SW480 (cell line): ENCODE measurements around the gene TOB1.

Source experiments
- DNase-seq: peaks from one replicate; pipeline ENCODE4 v3.0.0-alpha.2; 2016; ENCODE audit warnings: low spot score

The TOB1 gene

DNA sequence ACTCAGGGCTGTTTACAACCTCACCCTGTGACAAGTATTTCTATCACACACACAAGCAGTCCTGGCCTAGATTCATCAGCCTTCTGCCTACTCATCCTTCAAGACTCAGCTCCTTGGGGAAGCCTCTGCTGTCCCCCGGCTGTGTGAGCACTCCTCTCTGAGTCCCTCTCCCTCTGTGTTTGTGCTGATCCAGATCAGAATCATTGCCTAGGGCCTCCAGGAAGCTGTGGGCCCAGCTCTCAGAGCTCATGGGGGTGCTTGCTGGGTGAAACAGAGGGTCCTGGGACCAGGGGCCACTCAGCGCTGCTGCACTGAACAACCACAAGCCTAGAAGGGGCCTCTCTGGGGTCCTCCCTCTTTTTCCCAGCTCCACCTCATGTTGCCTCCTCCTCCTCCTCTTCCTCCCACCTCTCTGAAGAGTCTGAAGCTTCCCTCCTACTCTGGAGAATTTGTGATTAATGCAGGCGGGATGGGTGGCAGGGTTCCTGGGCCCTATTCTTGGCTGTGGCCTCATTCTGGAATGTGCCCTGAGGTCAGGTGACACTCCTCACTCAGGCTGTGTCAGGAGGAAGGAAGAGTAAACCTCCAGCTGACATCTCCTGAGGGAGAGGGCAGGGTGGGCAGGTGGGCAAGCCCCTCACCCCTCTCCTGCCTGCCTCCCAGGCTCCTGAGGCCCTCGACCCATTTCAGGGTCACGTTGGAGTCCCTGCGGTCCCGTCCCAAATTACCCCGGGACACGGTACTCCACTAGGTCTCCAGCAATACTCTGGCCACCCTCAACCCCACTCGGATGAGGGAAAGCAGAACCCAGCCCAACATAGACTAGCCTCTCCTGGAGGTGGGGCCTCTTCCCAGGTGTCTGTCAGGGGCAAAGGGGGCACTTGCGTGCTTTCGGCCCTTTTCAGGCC, 20.7 kb downstream of the TOB1 start:
- peak; percentile 31 for DNase-seq

DNA sequence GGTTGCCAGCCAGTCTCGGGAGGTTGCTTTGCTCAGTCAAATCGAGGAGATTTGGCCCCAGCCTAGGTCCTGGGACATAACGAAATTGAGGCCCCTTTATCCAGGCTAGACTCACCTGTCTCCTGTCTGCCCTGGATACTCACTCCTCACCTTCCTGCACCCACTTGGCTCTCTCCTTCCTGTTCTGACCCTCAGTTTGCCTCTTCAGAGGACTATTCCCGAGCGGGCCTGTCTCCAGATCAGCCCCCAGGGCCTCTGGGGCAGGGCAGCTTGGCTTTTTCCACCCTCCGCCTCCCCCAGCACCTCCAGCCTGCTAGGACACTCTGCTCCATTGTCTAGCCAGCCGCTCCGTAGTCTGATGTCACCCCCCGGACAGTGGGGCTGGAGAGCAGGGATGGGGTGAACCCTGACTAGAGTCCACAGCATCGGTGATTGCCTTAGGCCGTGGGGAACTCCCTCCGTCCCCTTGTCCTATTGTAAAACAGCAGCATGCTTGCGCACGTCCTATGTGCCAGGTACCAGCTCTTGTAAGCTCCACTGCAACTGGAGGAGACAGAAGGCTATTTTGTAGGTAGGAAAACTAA, 21.9 kb downstream of the TOB1 start:
- DNase-seq: no peak

DNA sequence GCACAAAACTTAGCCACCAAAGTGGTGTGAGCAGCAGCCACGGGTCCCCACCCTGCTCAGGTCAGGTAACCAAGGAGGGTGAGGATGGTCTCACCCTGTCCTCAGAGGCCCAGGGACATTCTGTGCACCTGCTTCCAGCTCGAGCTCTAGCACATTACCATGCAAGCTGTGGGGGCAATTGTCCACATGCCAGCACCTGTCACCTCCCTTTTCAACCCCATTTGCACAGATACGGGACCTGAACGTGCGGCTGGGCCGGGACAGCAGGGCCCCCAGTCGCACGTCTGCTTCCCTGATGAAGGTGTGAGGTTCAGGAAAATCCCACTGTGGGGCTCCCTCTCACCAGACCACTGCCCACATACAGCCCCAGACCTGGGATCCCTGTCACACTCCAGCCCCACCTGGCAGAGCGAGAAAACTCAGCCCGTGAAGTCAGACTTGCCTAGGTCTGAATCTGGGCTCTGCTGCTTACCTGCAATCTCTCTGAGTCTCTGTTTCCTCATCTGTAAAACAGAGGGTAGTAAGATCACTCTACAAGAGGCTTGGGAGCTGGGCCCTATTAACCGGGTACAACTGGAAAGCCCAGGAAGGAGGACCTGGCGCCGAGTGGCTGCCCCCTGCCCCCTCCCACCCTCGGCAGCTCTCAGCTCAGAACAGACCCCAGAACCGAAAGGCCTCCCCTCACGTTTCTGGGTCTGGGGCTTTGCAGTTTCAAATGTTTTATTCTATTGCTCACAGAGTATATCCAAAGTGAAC, 22.8 kb downstream of the TOB1 start:
- DNase-seq: no peak

DNA sequence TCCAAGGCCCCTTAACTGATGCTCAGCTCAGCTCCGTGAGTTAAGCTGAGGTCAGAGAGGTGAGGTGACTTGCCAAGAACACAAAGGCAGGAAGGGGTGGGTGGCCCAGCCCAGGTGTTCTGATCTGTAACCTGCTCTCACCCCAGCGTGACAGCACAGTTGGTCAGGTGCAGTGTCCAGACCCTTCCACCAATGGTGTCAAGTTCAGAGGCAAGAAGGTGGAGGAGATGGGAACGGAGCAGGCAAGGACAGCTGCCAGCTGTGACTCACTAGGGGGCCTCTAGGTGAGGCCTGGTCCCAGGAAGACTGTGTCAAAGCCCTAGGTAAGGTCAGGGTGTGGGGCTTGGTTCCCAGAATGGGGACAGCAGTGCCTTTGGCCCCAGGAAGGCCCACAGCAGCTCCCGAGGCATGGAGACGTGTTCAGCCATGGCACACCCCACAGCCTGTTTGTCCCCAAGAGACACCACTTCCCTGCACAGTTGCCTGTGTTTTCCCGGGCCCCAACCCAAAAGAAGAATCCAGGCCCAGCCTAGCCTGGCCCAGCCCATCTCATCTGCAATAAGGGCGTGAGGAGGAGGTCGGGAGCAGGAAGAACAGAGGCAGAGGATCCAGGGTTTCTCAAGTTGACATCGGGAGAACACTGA, 23.5 kb downstream of the TOB1 start:
- DNase-seq: no peak

DNA sequence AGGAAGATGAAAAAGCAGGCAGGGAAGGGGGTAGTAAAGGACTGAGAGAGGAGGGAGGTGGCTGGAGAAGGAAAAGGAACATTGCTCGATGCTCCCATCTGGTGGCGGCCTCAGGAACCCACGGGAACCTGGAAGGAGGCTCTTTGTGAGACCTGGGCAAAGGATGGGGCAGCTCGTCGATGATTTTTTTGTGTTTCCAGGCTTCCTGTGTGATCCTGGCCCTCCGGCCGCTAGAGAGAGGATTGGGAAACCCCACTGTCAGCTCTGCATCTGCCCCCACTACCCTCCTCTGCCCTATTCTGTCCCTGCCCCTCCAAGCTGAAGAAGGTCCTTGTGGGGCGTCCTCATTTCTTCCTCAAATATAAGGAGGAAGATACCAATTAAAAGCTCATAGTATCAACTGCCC, 24.2 kb downstream of the TOB1 start:
- peak; percentile 70 for DNase-seq

DNA sequence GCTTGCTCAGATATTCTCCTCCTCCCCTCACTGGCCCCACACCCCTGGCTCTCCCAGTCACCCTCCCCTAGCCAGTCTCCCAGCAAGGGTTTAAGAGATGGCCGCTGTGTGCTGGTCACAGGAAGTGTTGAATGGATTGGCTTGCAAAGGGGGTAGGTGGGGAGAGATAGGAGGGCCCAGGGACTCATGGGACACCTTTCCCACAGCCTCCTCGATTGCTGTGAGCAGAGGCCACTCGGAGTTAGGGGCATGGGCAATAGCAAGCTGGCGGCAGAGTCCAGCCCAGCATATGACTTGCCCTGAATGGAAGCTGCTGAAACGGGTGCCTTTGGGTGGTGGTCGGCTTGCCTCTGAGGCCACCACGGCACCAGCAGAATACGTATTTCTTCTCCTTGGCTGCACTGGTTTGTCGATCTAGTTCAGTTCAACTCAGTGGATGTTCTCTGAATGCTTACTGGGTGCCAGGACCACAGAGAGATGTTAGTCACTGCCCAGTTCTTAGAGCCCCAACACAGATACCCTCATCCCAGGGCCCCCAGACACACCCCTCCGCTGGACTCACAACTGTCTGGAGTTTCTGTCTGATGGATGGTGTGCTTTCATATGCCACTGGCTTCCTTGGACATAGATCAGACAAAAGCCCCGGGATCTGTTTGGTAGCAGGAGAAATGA, 24.7 kb downstream of the TOB1 start:
- DNase-seq: no peak

DNA sequence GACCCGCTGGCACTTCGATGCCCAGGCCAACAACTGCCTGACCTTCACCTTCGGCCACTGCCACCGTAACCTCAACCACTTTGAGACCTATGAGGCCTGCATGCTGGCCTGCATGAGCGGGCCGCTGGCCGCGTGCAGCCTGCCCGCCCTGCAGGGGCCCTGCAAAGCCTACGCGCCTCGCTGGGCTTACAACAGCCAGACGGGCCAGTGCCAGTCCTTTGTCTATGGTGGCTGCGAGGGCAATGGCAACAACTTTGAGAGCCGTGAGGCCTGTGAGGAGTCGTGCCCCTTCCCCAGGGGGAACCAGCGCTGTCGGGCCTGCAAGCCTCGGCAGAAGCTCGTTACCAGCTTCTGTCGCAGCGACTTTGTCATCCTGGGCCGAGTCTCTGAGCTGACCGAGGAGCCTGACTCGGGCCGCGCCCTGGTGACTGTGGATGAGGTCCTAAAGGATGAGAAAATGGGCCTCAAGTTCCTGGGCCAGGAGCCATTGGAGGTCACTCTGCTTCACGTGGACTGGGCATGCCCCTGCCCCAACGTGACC, 25.8 kb downstream of the TOB1 start:
- DNase-seq: no peak

DNA sequence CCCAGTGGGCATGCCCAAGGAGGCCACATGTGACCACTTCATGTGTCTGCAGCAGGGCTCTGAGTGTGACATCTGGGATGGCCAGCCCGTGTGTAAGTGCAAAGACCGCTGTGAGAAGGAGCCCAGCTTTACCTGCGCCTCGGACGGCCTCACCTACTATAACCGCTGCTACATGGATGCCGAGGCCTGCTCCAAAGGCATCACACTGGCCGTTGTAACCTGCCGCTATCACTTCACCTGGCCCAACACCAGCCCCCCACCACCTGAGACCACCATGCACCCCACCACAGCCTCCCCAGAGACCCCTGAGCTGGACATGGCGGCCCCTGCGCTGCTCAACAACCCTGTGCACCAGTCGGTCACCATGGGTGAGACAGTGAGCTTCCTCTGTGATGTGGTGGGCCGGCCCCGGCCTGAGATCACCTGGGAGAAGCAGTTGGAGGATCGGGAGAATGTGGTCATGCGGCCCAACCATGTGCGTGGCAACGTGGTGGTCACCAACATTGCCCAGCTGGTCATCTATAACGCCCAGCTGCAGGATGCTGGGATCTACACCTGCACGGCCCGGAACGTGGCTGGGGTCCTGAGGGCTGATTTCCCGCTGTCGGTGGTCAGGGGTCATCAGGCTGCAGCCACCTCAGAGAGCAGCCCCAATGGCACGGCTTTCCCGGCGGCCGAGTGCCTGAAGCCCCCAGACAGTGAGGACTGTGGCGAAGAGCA, 26.4 kb downstream of the TOB1 start:
- DNase-seq: no peak

DNA sequence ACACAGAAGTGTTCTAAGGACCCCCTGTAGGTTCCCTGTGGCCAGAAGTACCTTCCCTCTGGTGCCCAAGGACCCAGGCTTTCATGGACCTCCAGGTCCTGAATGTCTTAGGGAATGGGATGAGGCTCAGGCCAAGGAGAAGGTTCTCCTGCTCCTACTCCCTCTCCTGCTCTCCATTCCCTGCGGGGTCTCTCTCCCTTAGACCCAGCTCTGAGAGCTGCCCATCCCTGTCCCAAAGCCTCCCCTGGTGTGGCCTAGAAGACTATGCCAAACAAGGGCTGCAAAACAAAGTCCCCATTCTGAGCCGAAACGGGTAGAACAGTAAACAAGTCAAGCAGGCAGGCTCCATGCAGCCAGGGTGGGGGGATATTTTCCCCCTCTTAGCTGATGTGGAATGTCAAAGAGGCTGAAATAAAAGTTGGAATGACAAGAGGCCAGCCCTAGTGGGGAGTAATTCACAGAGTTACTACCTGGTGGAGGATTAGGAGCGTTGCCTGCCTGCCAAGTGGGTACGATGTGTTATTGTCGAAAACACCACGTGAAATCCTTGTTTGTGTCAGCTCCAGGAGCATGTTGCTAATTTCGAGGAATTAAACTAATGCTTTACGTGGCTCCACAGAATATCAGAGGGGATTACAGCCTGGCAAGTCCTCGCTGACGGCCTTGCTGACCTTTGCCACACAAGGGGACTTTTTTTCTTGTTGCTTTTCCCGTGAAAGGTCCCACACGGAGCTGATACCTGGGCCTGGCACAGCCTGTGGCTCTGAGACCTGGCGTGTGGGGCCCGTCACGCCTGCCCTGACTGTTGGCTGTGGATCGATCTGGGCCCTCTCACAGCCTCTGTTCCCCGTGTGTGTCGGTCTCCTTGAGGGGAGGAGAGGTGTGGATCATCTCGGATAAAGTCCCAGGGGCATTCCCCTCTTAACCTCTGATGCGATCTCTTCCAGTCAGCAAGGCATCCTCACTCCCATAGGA, 27.9 kb downstream of the TOB1 start:
- no peak for DNase-seq

DNA sequence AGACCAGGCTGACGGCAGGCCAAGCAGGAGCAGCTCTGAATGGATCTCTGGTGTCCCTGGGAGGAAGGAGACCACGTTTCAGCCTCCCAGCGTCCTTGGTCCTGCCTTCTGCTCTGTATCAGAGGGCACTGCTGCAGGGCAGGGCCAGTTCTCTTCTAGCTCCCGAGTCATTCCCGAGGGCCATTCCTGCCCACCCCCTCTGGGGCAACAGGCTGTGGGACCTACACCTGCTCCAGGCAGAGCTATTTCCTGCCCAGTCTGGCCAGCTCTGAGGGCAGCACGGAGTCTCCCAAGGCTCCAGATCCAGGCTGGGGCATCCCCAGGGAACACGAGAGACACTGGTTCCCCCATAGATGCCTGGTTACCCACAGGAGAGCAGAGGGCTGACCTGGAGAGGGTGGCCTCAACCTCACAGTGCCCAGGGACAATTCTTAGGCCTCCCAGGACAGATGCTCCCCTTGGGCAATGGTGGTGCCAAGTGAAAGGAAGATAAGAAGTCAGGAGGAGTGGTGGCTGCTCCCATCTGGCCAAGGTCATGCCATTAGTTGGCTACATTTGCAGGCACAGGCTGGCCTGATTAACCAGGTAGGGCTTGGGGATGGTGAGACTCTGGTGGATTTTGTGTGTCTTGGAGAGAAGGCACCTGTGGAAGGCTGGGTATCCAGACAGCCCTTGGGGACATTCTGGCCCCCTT, 28.7 kb downstream of the TOB1 start:
- DNase-seq: no peak

DNA sequence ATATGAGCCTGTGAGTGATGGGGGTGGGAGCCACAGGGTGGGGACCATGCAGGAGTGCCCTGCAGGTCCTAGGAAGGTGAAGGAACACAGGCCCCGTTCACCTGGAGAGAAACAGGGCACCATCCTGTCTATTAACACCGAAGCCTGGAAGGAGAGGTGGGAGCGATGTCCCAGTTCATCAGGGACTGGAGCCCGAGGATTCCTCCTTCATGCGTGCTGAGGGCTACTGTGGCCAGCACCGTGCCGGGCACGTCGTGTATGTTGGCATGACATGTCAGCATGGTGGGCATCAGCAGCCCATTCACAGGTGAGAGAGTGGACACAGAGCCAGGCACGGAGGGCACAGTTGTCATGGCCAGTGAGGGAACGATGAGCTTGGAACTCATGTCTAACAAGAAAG, 29.3 kb downstream of the TOB1 start:
- no peak for DNase-seq

DNA sequence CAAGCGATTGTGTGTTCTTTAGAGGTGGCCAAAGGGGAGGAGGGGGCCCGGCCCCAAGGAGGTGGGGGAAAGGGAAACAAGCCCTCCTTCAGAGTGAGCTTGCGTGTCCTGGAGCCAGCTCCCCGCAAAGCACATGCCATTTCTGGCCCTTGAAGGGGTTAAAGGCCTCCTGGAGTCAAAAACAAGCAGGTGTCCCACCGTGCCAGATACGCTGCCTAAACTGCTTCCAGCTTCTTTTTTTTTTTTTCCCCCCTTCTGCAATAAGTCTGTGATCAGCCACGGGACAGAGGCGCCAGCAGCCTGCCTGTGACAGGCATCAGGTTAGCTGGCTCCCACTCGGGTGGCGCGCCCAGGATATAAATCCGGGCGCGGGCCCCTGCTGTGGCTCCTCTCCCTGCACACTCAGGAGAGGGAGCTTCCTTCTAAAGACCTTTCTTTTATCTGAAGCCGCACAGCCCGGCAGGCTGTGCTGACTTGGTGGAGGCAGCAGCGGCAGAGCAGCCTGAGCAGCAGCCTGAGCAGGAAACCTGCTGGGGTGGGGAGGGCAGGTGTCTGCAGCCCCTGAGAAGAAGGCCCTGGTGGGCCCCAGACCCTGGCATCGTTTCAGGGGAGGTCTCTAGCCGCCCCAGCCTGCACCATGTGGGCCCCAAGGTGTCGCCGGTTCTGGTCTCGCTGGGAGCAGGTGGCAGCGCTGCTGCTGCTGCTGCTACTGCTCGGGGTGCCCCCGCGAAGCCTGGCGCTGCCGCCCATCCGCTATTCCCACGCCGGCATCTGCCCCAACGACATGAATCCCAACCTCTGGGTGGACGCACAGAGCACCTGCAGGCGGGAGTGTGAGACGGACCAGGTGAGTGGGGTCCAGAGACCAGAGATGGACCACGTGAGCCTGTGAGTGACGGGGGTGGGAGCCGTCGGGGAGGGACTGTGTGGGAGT, 30.6 kb downstream of the TOB1 start, which contains the start of gene WFIKKN2:
WFIKKN2 (plus strand) TSS at position 286 of the 934 bp plus-strand sequence; CDS start at position 638, 352 bp downstream.
- no peak for DNase-seq

DNA sequence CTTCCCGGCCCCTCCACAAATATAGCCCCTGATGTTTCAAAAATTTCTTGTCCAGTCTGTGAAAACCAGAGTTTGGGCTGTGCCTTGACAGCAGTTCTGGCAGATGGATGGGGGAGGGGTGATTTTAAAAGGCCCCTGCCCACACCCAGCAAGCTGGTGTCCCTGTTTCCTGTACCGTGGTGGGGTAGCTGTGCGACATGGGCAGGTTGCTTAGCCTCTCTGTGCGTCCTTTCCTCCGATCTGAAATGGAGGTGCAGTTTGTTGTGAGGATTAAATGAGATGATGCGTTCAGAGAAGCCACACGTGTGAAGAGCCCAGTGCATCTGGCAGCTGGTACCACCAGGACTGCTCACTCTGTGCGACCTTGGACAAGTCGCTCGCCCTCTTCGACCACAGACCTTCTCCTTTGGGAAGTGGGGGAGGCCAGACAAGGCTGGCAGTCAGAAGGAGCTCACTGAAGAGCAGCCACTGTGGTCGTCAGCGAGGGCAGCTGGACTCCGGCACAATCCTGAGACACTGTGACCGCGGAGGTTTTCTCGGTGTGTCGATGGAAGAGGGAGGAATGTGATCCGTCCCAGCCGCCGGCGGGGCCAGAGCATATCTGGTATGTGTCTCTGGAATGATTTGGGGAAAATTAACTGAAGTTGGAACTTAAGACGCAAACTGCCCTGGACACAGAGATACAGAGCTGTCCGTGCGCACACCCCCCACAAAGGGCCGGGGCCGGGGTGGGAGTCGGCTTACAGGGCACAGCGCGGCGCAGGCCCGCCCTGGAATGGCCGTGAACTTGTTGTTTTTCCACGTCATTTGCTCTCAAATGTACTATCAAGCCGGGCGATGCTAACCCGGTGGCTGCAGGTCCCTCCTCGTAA, 31.5 kb downstream of the TOB1 start:
- no peak for DNase-seq

DNA sequence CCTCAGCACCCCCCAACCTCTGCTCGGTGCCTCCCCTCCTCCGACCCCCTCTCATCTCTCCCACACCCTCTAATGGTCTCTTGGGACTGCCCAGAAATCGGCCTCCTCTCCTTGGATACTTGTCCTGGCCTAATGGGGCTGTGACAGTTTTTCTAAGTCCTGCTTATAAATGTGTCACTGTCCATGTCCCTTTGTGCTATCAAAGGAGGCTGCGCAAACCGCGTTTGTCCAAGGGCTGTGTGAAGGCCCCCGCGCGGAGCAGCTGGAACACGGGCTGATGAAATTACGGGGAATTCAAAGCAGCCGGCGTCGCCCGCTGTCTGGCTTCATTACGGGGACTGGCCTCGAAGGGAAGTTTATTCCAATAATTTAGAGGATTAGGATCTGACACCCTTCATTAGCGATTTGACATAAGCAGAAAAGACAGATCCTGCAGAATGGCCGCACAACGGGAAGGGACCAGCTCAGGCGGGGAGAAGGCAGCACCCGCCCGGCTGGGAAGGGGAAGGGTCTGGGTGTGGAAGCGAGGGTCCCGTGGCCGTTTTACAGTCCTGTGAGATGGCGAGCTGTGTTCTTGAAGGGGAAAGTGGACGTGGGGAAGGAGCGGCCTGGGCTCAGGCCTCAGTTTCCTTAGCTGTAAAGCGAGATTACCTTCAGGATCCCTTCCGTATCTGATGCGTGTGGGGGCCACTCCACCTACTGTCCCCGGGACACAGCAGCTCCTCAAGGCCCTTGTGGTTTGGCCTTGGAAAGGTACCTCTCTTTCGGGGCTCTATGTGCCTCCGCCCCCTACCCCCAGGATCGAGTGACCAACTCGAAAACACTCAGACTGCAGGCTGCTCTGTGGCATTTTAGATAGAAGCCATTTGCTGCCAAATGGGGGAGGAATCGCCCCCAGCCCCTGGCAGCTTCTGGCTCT, 32.4 kb downstream of the TOB1 start:
- DNase-seq: no peak

DNA sequence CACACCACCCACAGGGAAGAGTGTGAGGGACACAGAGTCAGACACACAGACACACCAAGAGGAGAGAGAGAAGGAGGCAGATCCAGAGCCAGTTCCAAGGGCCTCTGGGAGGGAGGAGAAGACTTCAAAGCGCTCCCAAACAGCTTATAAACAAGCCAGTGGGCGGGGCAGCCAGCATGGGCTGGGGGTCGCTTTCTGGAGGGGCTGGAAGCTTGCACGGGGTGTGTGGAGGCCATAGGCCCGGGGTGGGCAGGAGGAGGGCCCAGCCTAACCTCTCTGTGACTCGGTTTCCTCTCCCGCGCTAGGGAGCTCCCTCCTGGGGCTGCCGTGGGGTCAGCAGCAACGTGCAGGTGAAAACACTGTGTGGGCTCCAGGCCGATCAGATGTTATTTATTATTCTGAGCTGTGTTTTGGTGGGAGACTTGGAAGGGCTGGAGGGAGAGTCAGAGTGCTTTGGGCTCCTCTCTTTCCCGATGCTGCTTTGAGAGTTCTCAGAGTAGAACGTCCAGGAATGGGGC, 33.2 kb downstream of the TOB1 start:
- no peak for DNase-seq
